Head of caudate nucleus (tissue), 42 donors: ENCODE measurements around the gene CPNE9.
"Not testable (repeated sequence)": the region's sequence is repeated elsewhere in the genome, so short reads cannot be mapped to it uniquely, and the experiment has no call there.

Experiments used
- DNase-seq, 42 donors: peaks; one replicate each; pipeline versions ENCODE4 v3.0.0 to v3.0.0-alpha.2; 2020 to 2021; ENCODE audit warnings: mixed read lengths in 7 of 42
- intact Hi-C: fragments of 100-400 bp; cut with DNase I; formaldehyde crosslinking; loops from one replicate; pipeline ENCODE4 v1.15.0; 2022

CPNE9 gene

GRCh38 chr3:9760779-9761505, 57.3 kb downstream of the CPNE9 start:
- intact Hi-C loops = no loop called here
- no peak for DNase-seq

GRCh38 chr3:9761919-9762318, 58.3 kb downstream of the CPNE9 start:
- intact Hi-C loops = no loop called here
- DNase-seq = no peak

GRCh38 chr3:9762871-9763270, 59.2 kb downstream of the CPNE9 start:
- no peak for DNase-seq
- intact Hi-C loops = no loop called here

GRCh38 chr3:9765865-9766264, 62.2 kb downstream of the CPNE9 start:
- intact Hi-C loops = no loop called here
- no peak for DNase-seq

GRCh38 chr3:9767418-9767817, 63.8 kb downstream of the CPNE9 start:
- intact Hi-C loops = no loop called here
- DNase-seq = no peak

GRCh38 chr3:9768141-9768775, 64.6 kb downstream of the CPNE9 start:
- DNase-seq = peak in 6 of 42 donors; percentile 26 to 40 (median 32)
- intact Hi-C loops = loop anchor here (2.0 kb wide), 1 partner anchor 17 kb away; no protein-coding TSS in a partner anchor

- intact Hi-C loops = loop anchor here (2.0 kb wide), 1 partner anchor 18 kb away; no protein-coding TSS in a partner anchor
Observed at GRCh38 chr3:9769012-9769411, 65.4 kb downstream of the CPNE9 start.

GRCh38 chr3:9769426-9770275, 66.0 kb downstream of the CPNE9 start, which contains the start of gene CAMK1:
Gene CAMK1, minus strand, starts transcription at chr3:9769947. Its CDS starts 2,198 bp downstream, at chr3:9767749.
- DNase-seq = peak; percentile 52 to 93 (median 83)
- intact Hi-C loops = loop anchor here (2.0 kb wide), 1 partner anchor 19 kb away; no protein-coding TSS in a partner anchor

More at GRCh38 chr3:9769012-9769411, 65.4 kb downstream of the CPNE9 start:
- DNase-seq = peak in 2 of 42 donors; percentile 22 to 29

- DNase-seq = peak in 37 of 42 donors; percentile 18 to 86 (median 64)
- intact Hi-C loops = no loop called here
Observed at GRCh38 chr3:9770276-9770812, 66.7 kb downstream of the CPNE9 start.

- intact Hi-C loops, DNase-seq: not testable (repeated sequence)
Observed at GRCh38 chr3:9771007-9771406, 67.4 kb downstream of the CPNE9 start.

- intact Hi-C loops = no loop called here
- DNase-seq = peak in 9 of 42 donors; percentile 20 to 68 (median 44)
Observed at GRCh38 chr3:9776896-9777693, 73.5 kb downstream of the CPNE9 start.

- intact Hi-C loops = no loop called here
- peak in 5 of 42 donors; percentile 25 to 63 (median 26) for DNase-seq
Observed at GRCh38 chr3:9777694-9778021, 74.0 kb downstream of the CPNE9 start.

- intact Hi-C loops = no loop called here
- peak in 28 of 42 donors; percentile 18 to 89 (median 62) for DNase-seq
Observed at GRCh38 chr3:9778143-9779074, 74.8 kb downstream of the CPNE9 start.

- DNase-seq = no peak
- intact Hi-C loops = no loop called here
Observed at GRCh38 chr3:9779075-9779593, 75.5 kb downstream of the CPNE9 start.
